ENCODE measurements around the gene CPN2. TPM values are rescaled to one million over a fixed set of nuclear protein-coding genes. Genes with fewer than 3 reads are reported as not detected.

Gene CPN2
- total RNA-seq, 2 experiments from 2014 or later: not detected

DNA sequence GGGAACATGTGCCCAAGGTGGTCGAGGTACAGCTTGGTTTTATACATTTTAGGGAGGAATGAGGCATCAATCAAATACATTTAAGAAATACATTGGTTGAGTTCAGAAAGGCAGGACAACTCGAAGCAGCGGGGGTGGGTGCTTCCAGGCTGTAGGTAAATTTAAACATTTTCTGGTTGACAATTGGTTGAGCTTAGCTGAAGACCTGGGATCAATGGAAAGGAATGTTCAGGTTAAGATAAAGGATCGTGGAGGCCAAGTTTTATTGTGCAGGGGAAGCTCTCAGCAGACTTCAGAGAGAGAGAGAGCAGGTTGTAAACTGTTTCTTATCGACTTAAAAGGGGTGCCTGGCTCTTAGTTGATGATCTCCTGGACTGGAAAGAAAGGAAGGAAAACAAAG, 11.3 kb downstream of the CPN2 start:
- no peaks in the 10 kb centered on the region for H3K79me2 ChIP-seq (ENCODE audit: insufficient read depth, low read depth, low read length)
- no peak overlapping the region for H3K27ac ChIP-seq (ENCODE audit: low read depth, low read length, poor library complexity, severe bottlenecking)
- no peaks in the 10 kb centered on the region for H3K9me3 ChIP-seq (ENCODE audit: low read length)
- no peaks in the 10 kb centered on the region for H4K20me1 ChIP-seq (ENCODE audit: insufficient read depth, low read length)
- DNase-seq (ENCODE audit: low spot score): no peak
- intact Hi-C loops (cut with micrococcal nuclease; ENCODE audit: unreplicated experiment): no loop called here
- H3K36me3 ChIP-seq (ENCODE audit: insufficient read depth, low read length): no peaks in the 10 kb centered on the region
- no peaks in the 10 kb centered on the region for H3K4me1 ChIP-seq (ENCODE audit: insufficient read depth, low read length, poor library complexity, severe bottlenecking)
- H2AFZ ChIP-seq (ENCODE audit: low read length): no peak overlapping the region
- no peak overlapping the region for H3K4me3 ChIP-seq (ENCODE audit: low read depth, low read length, poor library complexity, severe bottlenecking)
- no TSS peak for BruUV-seq (replicated peaks)
- no peaks in the 10 kb centered on the region for H3K9me2 ChIP-seq (ENCODE audit: insufficient read depth, low read length)
- ChIA-PET CTCF (ENCODE audit: unreplicated experiment) (no interaction called here), POLR2A (no interaction called here)
- no peak overlapping the region for H3K4me2 ChIP-seq (ENCODE audit: low read length)
- TF ChIP-seq EZH2phosphoT487 (IDR thresholded peaks at IDR 0.05; ENCODE audit: borderline replicate concordance, low read depth, low read length): no peak
- TF ChIP-seq, protein P1, sequence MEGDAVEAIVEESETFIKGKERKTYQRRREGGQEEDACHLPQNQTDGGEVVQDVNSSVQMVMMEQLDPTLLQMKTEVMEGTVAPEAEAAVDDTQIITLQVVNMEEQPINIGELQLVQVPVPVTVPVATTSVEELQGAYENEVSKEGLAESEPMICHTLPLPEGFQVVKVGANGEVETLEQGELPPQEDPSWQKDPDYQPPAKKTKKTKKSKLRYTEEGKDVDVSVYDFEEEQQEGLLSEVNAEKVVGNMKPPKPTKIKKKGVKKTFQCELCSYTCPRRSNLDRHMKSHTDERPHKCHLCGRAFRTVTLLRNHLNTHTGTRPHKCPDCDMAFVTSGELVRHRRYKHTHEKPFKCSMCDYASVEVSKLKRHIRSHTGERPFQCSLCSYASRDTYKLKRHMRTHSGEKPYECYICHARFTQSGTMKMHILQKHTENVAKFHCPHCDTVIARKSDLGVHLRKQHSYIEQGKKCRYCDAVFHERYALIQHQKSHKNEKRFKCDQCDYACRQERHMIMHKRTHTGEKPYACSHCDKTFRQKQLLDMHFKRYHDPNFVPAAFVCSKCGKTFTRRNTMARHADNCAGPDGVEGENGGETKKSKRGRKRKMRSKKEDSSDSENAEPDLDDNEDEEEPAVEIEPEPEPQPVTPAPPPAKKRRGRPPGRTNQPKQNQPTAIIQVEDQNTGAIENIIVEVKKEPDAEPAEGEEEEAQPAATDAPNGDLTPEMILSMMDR (conservative IDR thresholded peaks at IDR 0.05; ENCODE audit: low read length): no peak

DNA sequence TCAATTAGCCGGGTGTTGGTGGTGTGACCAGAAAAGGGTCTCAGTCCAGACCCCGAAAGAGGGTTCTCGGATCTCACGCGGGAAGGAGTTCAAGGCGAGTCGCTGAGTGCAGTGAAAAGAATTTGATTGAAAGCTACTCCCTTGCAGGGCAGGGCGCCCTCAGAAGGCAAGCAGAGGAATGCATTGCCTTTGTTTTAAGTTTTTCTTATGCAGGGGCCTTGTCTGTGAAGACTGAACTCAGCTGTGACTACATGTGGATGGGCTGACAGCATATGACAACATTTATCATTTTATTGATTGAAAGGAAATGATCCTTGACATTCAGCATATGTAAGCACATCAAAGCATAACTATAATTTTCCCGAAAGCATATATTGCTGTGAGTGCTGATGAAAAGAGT, 11.8 kb downstream of the CPN2 start:
- H3K9me2 ChIP-seq (ENCODE audit: insufficient read depth, low read length): no peaks in the 10 kb centered on the region
- H3K4me2 ChIP-seq (ENCODE audit: low read length): no peak overlapping the region
- ChIA-PET CTCF (ENCODE audit: unreplicated experiment) (no interaction called here), POLR2A (interaction anchor here (0.7 kb wide), 2 partner anchors 118 to 243 kb away, joined by 3 read pairs; no protein-coding TSS in a partner anchor)
- no peaks in the 10 kb centered on the region for H3K9me3 ChIP-seq (ENCODE audit: low read length)
- H3K36me3 ChIP-seq (ENCODE audit: insufficient read depth, low read length): no peaks in the 10 kb centered on the region
- TF ChIP-seq, protein P1 (conservative IDR thresholded peaks at IDR 0.05; ENCODE audit: low read length): peak; percentile 41; the same call in 1 of the 2 replicates
- no peak for TF ChIP-seq EZH2phosphoT487 (IDR thresholded peaks at IDR 0.05; ENCODE audit: borderline replicate concordance, low read depth, low read length)
- no peak for DNase-seq (ENCODE audit: low spot score)
- no peak overlapping the region for H3K4me3 ChIP-seq (ENCODE audit: low read depth, low read length, poor library complexity, severe bottlenecking)
- intact Hi-C loops (cut with micrococcal nuclease; ENCODE audit: unreplicated experiment): no loop called here
- no TSS peak for BruUV-seq (replicated peaks)
- no peaks in the 10 kb centered on the region for H4K20me1 ChIP-seq (ENCODE audit: insufficient read depth, low read length)
- H3K4me1 ChIP-seq (ENCODE audit: insufficient read depth, low read length, poor library complexity, severe bottlenecking): no peaks in the 10 kb centered on the region
- no peaks in the 10 kb centered on the region for H3K79me2 ChIP-seq (ENCODE audit: insufficient read depth, low read depth, low read length)
- H3K27ac ChIP-seq (ENCODE audit: low read depth, low read length, poor library complexity, severe bottlenecking): no peak overlapping the region
- no peak overlapping the region for H2AFZ ChIP-seq (ENCODE audit: low read length)

DNA sequence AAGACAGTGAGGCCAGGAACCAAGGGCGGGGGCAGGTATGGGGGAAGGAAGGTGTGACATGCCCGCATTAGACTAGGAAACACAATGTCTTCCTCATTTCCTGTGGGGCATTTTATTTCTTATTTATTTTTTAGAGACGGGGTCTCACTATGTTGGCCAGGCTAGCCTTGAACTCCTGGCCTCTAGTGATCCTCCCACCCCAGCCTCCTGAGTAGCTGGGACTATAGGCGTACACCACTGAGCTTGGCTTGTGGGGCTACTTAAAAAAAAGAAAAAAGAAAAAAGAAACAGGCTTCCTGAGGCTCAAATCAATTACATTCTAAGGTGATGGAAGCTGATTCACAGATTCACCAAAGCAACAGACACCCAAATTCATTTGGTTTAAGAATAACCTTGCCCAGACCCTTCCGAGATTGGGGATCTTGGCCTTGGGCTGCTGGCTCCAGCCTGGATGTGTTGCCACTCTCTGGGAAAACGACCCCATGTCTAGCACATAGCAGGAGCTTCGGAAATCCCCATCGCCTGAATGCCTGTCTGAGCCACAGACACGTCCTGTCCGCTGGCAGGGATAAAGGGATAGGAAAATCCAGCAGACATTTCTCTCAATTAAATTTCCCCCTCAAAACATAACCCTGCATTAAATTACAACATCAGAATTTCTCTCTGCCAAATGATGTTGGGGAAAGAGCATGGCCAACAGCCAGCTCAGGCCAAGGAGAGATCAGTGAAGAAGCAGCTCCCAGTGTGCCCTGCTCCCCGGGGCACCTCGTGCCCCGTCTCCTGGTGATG, 13.0 kb downstream of the CPN2 start:
- no peaks in the 10 kb centered on the region for H3K79me2 ChIP-seq (ENCODE audit: insufficient read depth, low read depth, low read length)
- BruUV-seq (replicated peaks): no TSS peak
- POLR2A ChIA-PET: interaction anchor here (0.7 kb wide), 2 partner anchors 120 to 244 kb away, joined by 3 read pairs; no protein-coding TSS in a partner anchor

More for the DNA sequence above, 13.0 kb downstream of the CPN2 start:
- DNase-seq (ENCODE audit: low spot score): no peak
- Histone ChIP-seq H3K4me3 (ENCODE audit: low read depth, low read length, poor library complexity, severe bottlenecking) (no peak overlapping the region), H3K9me2 (ENCODE audit: insufficient read depth, low read length) (no peaks in the 10 kb centered on the region), H3K4me2 (ENCODE audit: low read length) (no peak overlapping the region), H3K4me1 (ENCODE audit: insufficient read depth, low read length, poor library complexity, severe bottlenecking) (no peaks in the 10 kb centered on the region), H3K36me3 (ENCODE audit: insufficient read depth, low read length) (no peaks in the 10 kb centered on the region), H4K20me1 (ENCODE audit: insufficient read depth, low read length) (no peaks in the 10 kb centered on the region), H2AFZ (ENCODE audit: low read length) (no peak overlapping the region), H3K27ac (ENCODE audit: low read depth, low read length, poor library complexity, severe bottlenecking) (no peak overlapping the region), H3K9me3 (ENCODE audit: low read length) (no peaks in the 10 kb centered on the region)
- TF ChIP-seq EZH2phosphoT487 (IDR thresholded peaks at IDR 0.05; ENCODE audit: borderline replicate concordance, low read depth, low read length): no peak
- TF ChIP-seq, protein P1 (conservative IDR thresholded peaks at IDR 0.05; ENCODE audit: low read length): no peak
- CTCF ChIA-PET (ENCODE audit: unreplicated experiment): no interaction called here
- intact Hi-C loops (cut with micrococcal nuclease; ENCODE audit: unreplicated experiment): no loop called here

Measured in OCI-LY7 (cell line).